Measurements from ENCODE around the gene SDC4. TPM values are rescaled to one million over a fixed set of nuclear protein-coding genes. Genes with fewer than 3 reads are reported as not detected.
A peak's percentile ranks its signal among the peaks of the same experiment; 100 is the strongest.

Gene SDC4
- total and polyA plus RNA-seq, 10 of the 15 experiments (the other 5 are each of a cell fraction or from before 2014, with no cell fraction given): 0.52 to 11.3 (median 1.4) TPM

GRCh38 chr20:45347936-45348778, at the start of gene SDC4 (continued):
- no peak for TF ChIP-seq CBX5 (IDR thresholded peaks at IDR 0.05; ENCODE audit: low read depth)
- no peak for TF ChIP-seq IRF3 (IDR thresholded peaks at IDR 0.05)
- TF ChIP-seq USF2 (IDR thresholded peaks at IDR 0.05; ENCODE audit: borderline replicate concordance, low read depth, low read length): no peak
- peak; percentile 73; the same call in 1 of the 2 replicates for TF ChIP-seq POLR2AphosphoS5 (IDR thresholded peaks at IDR 0.05; ENCODE audit: low read length)

GRCh38 chr20:45395114-45395415, 46.8 kb upstream of the SDC4 start:
- FAIRE-seq: no peak
- 56% methylated on average over 7 of the region's 7 CpGs for WGBS (ENCODE audit: insufficient coverage, insufficient replicate concordance, low lambda C conversion rate, missing lambda C conversion rate)

More at GRCh38 chr20:45395114-45395415, 46.8 kb upstream of the SDC4 start:
- no peaks in the 10 kb centered on the region for H3K4me1 ChIP-seq (ENCODE audit: control insufficient read depth, insufficient read depth, low read length)
- ChIA-PET RAD21 (ENCODE audit: unreplicated experiment) (no interaction called here), CTCF (interaction anchor here (0.6 to 0.9 kb wide), 2 partner anchors 21 to 39 kb away, joined by 3 read pairs; no protein-coding TSS in a partner anchor), POLR2A (interaction anchor here (1.2 kb wide), 1 partner anchor 8 kb away, joined by 3 read pairs; no protein-coding TSS in a partner anchor), SMC1A (ENCODE audit: uncharacterized antibody, unreplicated experiment) (no interaction called here)
- intact Hi-C loops (cut with micrococcal nuclease; ENCODE audit: unreplicated experiment) (no loop called here), in situ Hi-C loops (cut with MboI) (no loop called here)
- H3K9me3 ChIP-seq (replicated peaks; ENCODE audit: control insufficient read depth, insufficient read depth, low read length): peaks cover 5% of the 10 kb centered on the region; the same call in 2 of the 3 replicates
- H3K4me2 ChIP-seq (ENCODE audit: control insufficient read depth, insufficient read depth): no peak overlapping the region
- H3K9ac ChIP-seq (ENCODE audit: control insufficient read depth, insufficient read depth, low read length): no peak overlapping the region
- no peak for TF ChIP-seq PAX5 (IDR thresholded peaks at IDR 0.05; ENCODE audit: borderline replicate concordance, low read depth, low read length)
- TF ChIP-seq PML (IDR thresholded peaks at IDR 0.05; ENCODE audit: low read length): no peak
- TF ChIP-seq ZNF24 (IDR thresholded peaks at IDR 0.05): no peak
- no peak for TF ChIP-seq RB1 (IDR thresholded peaks at IDR 0.05; ENCODE audit: borderline replicate concordance)
- TF ChIP-seq STAT3 (IDR thresholded peaks at IDR 0.05; ENCODE audit: low read depth, low read length): no peak
- no peak for TF ChIP-seq CREM (IDR thresholded peaks at IDR 0.05; ENCODE audit: low read depth)
- no peak for TF ChIP-seq WRNIP1 (IDR thresholded peaks at IDR 0.05; ENCODE audit: borderline replicate concordance, low read depth, low read length)
- no peak for TF ChIP-seq HSF1 (IDR thresholded peaks at IDR 0.05; ENCODE audit: low read depth, low read length)
- no peak for TF ChIP-seq PRDM15 (CRISPR knock-in tag; IDR thresholded peaks at IDR 0.05)
- no peak for TF ChIP-seq MXI1 (IDR thresholded peaks at IDR 0.05; ENCODE audit: low read depth, low read length)
- DNase-seq (ENCODE audit: low read depth, low spot score) (no peak), ATAC-seq (no peak)
- H4K20me1 ChIP-seq (ENCODE audit: control insufficient read depth, insufficient read depth): no peaks in the 10 kb centered on the region
- BruUV-seq (replicated peaks): no TSS peak
- no peak overlapping the region for H3K27ac ChIP-seq (ENCODE audit: control insufficient read depth, insufficient read depth)
- H2AFZ ChIP-seq (ENCODE audit: control insufficient read depth, low read depth, low read length): no peak overlapping the region
- H3K79me2 ChIP-seq (ENCODE audit: control insufficient read depth, insufficient read depth, low read length): no peaks in the 10 kb centered on the region
- no peaks in the 10 kb centered on the region for H3K27me3 ChIP-seq (replicated peaks in 1 of 2; ENCODE audit: control insufficient read depth in 2 of 2, insufficient read depth in 2 of 2, low read length in 1 of 2)
- no peaks in the 10 kb centered on the region; a peak in 1 of 4 replicates for H3K36me3 ChIP-seq (ENCODE audit: control insufficient read depth in 2 of 2, insufficient read depth in 2 of 2, low read length in 1 of 2)
- no peak overlapping the region for H3K4me3 ChIP-seq

All from GM12878 (cell line).